GM15510 (cell line): ENCODE data around the gene HMSD.

ENCODE experiments used
- POLR2A ChIP-seq: IDR thresholded peaks from 3 replicates; pipeline ENCODE4 v1.6.1; 2011; ENCODE audit warnings: borderline replicate concordance; ENCODE audit not compliant: insufficient read length; ENCODE audit errors: extremely low read depth

Gene HMSD

GRCh38 chr18:63971320-63972001 is 22.4 kb downstream of the HMSD start:
- TF ChIP-seq POLR2A = no peak

GRCh38 chr18:63972002-63972376 is 22.9 kb downstream of the HMSD start:
- no peak for TF ChIP-seq POLR2A

GRCh38 chr18:63974991-63975390 is 25.9 kb downstream of the HMSD start:
- no peak for TF ChIP-seq POLR2A

GRCh38 chr18:63975628-63976027 is 26.5 kb downstream of the HMSD start:
- TF ChIP-seq POLR2A = no peak

GRCh38 chr18:63977040-63977439 is 27.9 kb downstream of the HMSD start:
- no peak for TF ChIP-seq POLR2A

- TF ChIP-seq POLR2A = no peak
Measured at GRCh38 chr18:63979409-63979920, 30.4 kb downstream of the HMSD start.

GRCh38 chr18:63980027-63980426 is 30.9 kb downstream of the HMSD start:
- TF ChIP-seq POLR2A = no peak

GRCh38 chr18:63980896-63981460 is 31.9 kb downstream of the HMSD start:
- TF ChIP-seq POLR2A = no peak

- no peak for TF ChIP-seq POLR2A
Measured at GRCh38 chr18:63981719-63982118, 32.6 kb downstream of the HMSD start.

GRCh38 chr18:63982361-63982760 is 33.3 kb downstream of the HMSD start:
- TF ChIP-seq POLR2A = no peak

- no peak for TF ChIP-seq POLR2A
Measured at GRCh38 chr18:63986885-63987284, 37.8 kb downstream of the HMSD start.

- TF ChIP-seq POLR2A = no peak
Measured at GRCh38 chr18:63987743-63988142, 38.6 kb downstream of the HMSD start.

- TF ChIP-seq POLR2A = no peak
Measured at GRCh38 chr18:63992751-63993150, 43.6 kb downstream of the HMSD start.

- no peak for TF ChIP-seq POLR2A
Measured at GRCh38 chr18:63994783-63995399, 45.8 kb downstream of the HMSD start.

GRCh38 chr18:63997041-63997440 is 47.9 kb downstream of the HMSD start:
- TF ChIP-seq POLR2A = no peak

GRCh38 chr18:63997606-63998005 is 48.5 kb downstream of the HMSD start:
- no peak for TF ChIP-seq POLR2A
